HG03064 (cell line): Measurements from ENCODE around the gene BGLAP.

Experiments used
- ATAC-seq: cut with Tn5 transposase; IDR thresholded peaks from one replicate; pipeline ENCODE4 v1.9.1; 2021; ENCODE audit warnings: low read depth; ENCODE audit not compliant: unreplicated experiment

The BGLAP gene

DNA sequence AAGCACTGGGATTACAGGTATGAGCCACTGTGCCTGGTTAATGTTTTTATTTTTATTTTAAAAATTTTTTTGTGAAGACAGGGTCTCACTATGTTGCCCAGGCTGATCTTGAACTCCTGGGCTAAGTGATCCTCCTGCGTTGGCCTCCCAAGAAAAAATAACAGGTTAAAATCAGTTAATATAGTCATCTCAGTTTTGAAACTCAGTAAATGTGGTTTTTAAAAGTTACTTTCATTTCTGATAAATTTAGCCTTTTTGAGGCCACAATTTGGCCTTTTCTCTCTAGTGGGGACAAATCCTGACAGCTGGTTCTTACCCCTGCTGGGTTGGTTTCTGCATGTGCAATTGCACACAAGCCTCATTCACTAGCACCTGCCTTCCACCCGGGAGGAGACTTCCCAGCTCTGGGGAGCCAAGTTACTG, 15.9 kb upstream of the BGLAP start:
- peak; percentile 66 for ATAC-seq

DNA sequence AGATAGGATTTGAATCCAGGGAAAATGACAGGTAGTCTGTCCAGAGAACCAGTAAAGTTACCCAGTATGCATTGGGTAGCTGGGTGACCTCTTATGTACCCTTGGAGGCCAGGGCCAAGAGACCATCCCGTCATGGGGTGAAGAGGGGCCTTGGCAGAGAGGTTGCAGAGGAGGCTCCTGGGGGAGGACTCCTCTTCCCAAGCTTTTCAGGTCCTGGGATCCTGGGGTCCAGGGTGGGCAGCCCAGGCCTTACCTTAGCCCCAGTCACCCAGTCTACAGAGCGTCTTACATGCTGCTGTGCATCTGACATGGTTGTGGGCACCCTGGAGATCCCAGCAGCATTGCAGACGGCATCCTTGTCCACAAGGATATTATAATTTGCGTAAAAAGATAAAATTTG, 15.2 kb upstream of the BGLAP start:
- peak; percentile 18 for ATAC-seq

DNA sequence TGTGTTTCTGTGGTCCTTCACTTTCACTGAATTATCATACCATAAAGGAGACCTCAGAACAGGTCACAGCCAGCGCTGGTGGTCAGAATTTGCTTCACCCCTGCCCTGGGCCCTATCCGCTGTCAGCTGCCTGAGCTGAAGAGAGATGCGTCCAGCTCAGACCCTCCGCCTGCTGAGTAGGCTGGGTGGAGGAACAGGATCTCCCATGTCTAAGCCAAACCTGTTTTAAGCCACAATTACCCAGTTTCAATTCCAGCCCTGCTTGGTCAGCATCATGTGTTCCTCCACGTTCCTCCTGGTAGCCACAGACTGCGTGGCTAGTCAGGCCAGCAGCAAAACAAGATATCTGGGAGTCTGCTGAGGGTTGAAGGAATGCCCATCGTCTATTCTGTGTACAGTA, 13.5 kb upstream of the BGLAP start:
- ATAC-seq = no peak

DNA sequence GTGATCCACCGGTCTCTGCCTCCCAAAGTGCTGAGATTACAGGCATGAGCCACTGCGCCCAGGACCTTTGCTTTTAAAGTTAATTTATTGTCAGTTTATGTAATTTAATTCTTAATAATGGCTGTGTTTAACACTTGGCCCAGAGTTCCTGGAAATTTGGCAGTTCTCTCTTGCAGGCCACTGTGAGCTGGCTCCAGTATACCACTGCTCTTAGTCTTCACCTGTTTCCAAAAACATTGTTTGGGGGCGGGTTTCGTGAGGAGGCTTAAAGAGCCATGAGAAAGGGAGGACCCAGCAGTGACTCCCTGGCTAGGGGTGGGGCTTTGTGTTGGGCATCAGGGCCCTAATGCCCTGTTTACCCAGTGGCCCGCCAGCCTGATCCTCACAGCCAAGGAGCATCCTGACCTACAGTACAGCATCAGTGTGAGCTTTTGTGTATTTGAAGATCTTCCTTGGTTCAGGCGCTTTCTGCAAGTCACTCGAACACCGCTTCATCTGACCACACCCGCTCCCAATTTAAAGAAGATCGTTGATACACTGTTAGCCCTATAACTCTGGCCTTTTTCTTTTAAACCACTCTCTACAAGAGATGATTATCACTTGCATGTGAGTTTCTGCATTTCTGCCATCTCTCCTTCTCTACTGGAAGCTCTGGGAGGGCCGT, 12.0 kb upstream of the BGLAP start:
- ATAC-seq = no peak

DNA sequence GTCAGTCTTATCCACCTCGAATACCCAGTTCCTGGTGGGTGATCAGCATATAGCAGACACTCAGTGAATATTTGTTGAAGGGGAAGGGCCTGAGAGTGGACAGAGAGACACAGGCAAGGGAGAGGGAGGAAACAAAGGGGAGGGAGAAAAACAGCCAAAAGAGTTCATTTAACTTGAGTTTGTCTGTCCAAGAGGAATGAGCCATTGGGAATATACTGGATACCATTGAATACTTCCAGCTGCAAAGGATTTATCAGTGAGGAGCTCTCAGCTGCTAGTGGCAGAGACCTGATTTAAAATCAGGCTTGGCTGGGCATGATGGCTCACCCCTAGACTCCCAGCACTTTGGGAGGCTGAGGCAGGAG, 11.5 kb upstream of the BGLAP start:
- no peak for ATAC-seq

DNA sequence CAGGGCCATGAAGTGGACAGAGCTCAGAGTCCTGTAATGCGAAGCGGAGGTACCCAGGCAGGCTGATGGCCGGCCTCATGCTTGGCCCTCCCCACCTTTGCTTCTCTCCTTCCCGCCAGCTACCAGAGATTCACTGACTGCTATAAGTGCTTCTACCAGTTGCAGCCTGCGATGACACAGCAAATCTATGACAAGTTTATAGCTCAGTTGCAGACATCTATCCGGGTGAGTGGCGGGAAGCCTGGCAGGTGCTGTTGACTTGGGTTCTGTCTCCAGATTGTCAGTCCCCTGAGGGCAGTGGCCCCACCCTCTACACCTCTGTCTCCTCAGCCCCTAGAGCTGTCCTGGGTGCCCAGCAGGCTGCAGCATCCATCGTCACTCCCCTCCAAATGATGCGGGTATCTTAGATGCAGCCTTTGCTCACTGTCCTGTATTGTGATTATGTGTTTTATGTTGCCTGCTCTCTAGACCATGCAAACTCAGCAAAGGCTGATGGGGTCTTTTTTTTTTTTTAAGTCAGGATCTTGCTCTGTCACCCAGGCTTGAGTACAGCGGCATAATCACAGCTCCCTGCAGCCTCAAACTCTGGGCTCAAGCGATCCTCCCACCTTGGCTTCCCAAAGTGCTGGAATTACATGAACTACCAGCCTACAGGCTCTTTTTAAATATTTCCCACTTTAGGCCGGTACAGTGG, 9.6 kb upstream of the BGLAP start:
- ATAC-seq = no peak

DNA sequence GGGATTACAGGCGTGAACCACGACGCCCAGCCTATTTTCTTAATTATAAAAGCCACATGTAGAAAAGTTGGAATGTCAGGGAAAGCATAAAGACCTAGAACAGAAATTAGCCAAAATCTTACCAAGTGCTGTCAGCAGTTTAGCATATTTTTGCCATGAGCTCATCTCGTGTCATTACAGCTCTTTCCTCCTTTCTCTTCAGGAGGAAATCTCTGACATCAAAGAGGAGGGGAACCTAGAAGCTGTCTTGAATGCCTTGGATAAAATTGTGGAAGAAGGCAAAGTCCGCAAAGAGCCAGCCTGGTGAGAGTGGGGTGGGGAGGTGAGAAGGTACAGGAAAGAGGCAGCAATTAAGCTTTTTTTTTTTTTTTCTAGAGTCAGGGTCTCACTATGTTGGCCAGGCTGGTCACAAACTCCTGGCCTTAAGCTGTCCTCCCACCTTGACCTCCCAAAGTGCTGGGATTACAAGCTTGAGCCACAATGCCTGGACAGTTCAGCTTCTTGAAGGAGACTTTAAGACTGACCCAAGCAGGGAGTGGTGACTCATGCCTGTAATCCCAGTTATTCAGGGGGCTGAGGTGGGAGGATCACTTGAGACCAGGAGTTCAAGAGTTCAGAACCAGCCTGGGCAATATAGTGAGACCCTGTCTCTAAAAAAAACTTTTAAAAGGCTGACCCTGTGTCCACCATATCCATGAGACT, 8.4 kb upstream of the BGLAP start:
- no peak for ATAC-seq

DNA sequence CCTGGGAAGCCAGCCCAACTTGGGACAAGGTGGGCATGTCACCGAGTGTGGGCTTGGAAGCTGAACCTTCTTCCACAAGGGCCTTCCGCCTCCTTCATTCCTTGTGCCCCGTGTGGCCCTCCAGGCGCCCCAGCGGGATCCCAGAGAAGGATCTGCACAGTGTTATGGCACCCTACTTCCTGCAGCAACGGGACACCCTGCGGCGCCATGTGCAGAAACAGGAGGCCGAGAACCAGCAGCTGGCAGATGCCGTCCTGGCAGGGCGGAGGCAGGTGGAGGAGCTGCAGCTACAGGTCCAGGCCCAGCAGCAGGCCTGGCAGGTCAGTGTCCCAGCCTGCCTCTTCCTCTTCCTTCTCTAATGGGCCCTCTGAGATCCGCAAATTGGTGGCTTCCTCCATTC, 5.8 kb upstream of the BGLAP start:
- no peak for ATAC-seq

DNA sequence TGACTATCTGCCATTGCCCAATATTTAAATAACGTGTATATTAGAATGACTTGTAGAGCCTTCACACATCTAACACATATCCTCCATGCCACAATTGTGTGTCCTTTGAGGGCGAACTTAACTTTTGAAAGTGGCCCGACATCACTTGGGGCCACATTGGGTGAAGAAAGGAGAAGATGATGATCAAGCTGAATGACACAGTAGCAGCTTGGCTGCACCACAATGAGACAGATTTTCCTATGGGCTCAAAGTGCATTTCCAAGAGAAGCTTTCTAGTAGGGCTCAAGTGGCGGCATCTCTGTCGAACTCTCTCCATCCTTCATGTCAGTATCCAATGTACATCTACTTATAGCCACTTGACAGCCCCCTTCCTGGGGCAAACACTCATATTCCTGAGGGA, 3.7 kb upstream of the BGLAP start:
- no peak for ATAC-seq

DNA sequence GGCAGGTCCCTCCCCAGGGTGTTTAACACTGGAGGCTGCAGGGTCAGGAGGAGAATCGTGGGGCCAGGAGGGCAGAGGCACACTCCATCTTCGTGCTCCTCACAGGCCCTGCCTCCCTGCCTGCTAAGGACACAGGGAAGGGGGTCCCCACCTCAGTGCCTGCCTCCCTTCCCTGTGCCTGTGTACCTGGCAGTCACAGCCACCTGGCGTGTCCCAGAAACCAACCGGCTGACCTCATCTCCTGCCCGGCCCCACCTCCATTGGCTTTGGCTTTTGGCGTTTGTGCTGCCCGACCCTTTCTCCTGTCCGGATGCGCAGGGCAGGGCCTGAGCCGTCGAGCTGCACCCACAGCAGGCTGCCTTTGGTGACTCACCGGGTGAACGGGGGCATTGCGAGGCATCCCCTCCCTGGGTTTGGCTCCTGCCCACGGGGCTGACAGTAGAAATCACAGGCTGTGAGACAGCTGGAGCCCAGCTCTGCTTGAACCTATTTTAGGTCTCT, 623 bp upstream of the BGLAP start:
- ATAC-seq = no peak

DNA sequence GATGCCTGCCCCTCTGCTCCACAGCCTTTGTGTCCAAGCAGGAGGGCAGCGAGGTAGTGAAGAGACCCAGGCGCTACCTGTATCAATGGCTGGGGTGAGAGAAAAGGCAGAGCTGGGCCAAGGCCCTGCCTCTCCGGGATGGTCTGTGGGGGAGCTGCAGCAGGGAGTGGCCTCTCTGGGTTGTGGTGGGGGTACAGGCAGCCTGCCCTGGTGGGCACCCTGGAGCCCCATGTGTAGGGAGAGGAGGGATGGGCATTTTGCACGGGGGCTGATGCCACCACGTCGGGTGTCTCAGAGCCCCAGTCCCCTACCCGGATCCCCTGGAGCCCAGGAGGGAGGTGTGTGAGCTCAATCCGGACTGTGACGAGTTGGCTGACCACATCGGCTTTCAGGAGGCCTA, 754 bp downstream of the BGLAP start:
- ATAC-seq = no peak

DNA sequence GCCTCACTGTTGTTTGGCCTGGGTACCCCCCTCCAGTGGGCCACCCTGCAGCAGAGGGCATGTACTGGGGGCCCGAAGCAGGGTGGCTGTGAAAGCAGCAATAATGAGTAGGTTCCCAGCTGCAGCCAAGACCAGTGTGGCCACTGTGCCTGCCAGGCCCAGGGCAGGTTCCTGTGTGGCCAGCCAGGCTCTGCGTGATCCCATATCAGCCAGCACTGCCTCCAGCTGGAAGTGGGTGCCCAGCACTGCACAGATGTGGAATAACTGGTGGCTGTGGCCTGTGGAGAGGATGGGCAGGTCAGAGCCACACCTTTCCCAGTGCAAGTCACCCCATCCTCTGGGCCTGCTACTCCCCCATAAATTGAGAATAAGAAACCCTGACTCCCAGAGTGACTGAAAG, 2.1 kb downstream of the BGLAP start:
- no peak for ATAC-seq

DNA sequence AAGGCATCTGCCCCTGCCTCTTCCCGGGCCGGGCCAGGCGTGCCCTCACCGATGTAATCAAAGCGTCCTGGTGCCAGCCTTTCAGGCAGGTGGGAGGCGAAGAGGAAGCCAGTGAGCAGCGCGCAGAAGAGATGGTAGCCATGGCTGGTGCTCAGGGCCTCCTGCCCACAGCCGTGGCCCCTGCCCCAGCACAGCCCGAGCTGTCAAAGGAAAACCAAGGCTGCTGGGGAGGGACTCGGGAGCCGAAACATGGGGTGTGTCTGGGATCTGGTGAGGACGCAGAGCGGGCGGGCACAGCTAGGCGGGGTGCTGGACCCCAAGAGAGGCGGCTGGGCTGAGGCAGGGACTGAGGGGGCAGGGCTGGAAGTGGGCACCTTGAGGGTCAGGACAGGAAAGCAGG, 2.7 kb downstream of the BGLAP start:
- ATAC-seq = no peak

DNA sequence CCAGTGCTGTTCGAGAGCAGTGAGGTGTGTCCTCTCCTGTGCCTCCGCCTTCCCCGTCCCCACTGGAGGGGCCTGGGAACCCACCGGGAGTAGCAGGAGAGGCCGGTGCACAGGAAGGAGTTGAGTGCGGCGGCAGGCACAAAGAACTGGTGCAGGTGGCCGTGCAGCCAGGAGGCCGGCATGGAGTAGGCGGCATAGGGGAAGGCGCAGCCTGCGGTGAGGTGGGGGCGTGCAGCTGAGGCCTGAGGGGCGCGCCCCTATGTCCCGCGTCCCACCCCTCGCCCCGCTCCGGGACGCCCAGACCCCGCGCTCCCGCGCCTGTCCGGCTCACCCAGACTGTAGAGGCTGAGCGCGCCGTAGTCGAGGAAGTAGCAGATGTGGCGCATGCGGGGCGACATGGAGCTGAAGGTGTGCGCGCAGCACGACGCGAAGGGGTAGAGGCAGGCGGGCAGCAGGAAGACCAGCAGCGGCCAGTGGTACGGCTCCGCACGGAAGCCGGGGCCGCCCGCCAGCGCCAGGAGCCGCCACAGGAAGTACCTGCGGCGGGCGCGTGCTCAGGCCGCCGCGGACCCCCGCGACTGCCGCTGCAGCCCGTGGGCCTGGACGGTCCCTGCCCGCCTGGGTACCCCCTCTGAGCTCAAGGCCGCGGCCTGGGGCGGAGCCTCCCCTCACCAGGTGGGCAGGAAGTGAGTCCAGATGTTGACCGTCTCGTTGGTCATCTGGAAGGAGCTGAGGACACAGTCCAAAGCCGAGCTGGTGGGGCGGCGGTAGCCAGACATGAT, 3.7 kb downstream of the BGLAP start:
- ATAC-seq = no peak

DNA sequence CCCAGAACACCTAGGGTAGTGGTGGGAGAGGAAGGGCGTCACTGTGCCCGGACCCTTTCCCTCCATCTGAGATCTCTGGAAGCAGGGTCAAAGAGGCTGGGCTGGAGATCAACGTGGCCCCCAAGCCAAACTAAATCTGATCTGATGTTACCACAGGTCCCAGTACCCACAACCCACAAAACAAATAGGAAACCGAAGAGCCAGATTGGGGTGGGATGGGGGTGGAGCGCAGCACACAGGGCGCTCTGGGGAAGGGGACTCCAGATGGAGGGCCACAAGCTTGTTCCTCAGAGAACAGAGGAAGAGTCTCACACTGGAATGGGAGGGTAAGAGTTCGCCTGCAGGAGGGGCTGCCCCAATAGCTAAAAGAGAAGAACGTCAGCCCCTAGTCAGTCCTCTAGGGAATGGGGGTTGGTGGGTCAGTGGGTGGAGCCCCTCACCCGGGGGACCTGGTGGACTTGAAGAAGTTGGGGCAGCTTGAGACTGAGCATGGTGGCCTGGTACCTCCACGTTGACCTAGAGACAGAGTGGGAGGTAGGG, 4.3 kb downstream of the BGLAP start:
- no peak for ATAC-seq

DNA sequence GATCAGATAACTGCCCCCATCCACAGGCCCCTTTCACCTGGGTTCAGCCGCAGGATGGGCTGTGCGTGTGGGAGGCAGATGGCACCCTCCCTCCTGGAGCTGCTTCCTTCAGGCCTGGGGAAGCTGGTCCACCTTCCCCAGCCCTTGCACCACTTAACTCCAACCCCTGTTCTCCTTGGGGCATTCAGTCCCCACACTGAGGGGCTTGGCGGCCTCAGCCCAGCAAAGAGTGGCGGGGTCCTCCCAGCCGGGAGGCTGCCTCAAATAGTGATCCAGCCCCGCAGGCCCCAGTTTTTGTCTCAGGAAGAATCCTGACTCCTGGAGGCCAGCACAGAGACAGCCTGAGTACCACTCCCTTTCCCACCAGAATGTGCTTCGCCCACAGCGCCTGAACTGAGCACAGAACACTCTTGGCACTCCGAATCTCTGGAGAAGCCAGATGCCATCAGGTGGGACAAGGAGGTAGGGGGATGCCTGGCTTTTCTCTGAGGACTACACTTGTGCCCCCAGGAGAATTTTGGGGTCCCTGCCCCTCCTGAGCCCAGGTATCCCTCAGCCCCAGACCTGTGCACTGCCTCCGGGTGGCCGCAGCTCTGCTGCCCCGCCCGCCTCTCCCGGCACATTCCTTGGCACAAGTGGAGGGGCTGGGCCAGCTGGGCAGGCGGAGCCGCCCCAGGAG, 4.9 kb downstream of the BGLAP start:
- no peak for ATAC-seq

DNA sequence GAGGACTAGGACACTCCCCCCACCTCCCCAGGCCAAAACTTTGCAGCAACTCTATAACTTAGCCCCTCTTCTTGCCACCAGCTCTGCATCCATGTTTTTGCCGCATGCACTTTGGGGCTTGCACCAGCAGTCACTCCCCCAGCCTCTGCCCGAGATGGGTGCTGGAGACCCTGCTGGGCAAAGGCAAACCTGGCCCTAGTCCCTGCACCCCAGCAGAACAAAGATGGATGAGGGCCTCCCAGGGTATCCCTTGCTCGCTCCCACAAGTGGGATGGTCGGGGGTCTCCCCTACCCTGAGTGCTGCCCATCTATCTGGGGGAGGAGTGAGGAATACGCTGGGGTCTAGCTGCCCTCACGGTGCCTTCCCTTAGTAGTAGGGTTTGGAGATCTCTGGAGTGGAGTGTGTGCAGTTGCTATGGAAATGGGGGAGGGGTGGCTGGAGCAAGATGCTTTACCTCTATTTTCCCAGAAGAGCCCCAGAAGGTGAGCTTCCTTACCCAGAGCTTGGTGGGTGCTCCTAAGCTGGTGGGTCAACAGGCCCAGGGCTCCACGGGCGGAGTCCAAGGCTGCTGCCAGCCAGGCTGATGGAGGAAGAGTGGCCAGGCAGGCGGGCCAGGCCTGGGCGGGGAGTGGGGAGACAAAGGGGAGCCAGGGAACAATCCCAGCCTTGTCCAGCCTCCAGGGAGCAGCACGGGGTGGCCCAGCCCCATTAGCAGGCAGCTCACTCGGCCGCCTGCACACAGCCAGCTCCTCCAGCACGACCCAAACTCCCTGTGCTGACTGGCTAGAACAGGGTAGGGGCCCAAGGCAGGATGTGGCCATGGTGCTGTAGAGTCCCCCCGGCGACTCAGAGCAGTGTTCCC, 5.7 kb downstream of the BGLAP start, which contains the start of gene PAQR6:
TSS of gene PAQR6 (minus strand) at position 597 of the 863 bp plus-strand sequence. CDS start 1,325 bp downstream, outside the sequence.
- ATAC-seq = no peak

DNA sequence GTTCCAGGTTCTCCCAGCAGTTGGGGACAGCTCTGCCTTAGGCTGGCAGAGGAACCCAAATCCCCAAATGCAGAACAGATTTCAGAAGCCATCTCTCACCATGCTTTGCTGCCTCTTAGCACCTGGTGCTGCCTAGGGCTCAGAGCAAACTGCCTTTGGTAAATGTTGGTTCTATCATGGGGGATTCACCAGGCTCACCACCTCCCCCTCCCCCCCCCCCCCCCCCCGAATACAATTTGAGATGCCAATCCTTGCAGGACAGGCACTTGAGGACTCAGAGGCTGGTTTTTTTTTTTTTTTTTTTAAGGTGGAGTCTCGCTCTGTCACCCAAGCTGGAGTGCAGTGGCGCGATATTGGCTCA, 6.3 kb downstream of the BGLAP start:
- no peak for ATAC-seq

DNA sequence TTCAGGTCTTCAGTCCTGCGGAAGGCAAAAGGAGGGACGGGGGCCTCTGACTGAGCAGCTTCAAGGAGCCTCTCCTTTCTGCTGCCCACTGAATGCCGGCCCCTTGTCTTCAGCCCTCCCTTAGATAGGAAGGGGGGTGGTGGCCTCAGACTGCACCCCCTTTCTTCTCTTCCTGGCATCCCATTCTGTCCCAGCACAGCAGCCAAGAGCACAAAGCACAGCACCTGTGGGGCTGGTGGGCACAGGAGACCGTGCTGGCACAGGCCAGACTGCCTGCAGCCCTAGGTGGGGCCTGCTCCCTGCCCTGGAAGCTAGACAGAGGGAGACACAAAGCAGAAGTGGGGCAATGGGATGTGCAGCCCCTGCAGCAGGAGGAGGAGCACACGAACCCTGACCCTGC, 7.6 kb downstream of the BGLAP start:
- no peak for ATAC-seq
